SK-N-SH (cell line): ENCODE data around the gene PLXND1. TPM values are rescaled to one million over a fixed set of nuclear protein-coding genes. Genes with fewer than 3 reads are reported as not detected.

Experiments
- CTCF ChIA-PET: fragments of 300-600, 350-600 bp; formaldehyde crosslinking; extraction: SDS; loops from one replicate; lab custom pipeline; 2021; lab: Yijun Ruan, JAX
- POLR2A ChIA-PET: fragments of 350-600 bp; sonication (Branson Sonifier 250); formaldehyde crosslinking; extraction: SDS; loops from one replicate; lab custom pipeline; 2020; ENCODE audit warnings: antibody characterized with exemption, inconsistent platforms; lab: Yijun Ruan, JAX
- DNase-seq: peaks from one replicate; pipeline ENCODE4 v3.0.0; 2012
- H2AFZ ChIP-seq: fragments of 200-600 bp; sonication (generic); 2 replicates; pipeline ENCODE4 v1.8.1; 2016; ENCODE audit warnings: antibody characterized with exemption, mild to moderate bottlenecking, low read depth
- H3F3A ChIP-seq: fragments of 200-600 bp; sonication (generic); replicated peaks from 2 replicates; pipeline ENCODE3; 2016; ENCODE audit warnings: antibody characterized with exemption, mild to moderate bottlenecking; ENCODE audit not compliant: insufficient read depth
- H3K27ac ChIP-seq, 2 experiments: fragments of 200-500 bp in 1 of 2; fragments of 200-600 bp in 1 of 2; sonication (Bioruptor generic) in 1 of 2; sonication (generic), shearing (Covaris generic) in 1 of 2; 2 replicates each; pipeline versions ENCODE4 v1.5.1 to v1.6.1; 2014 to 2016; ENCODE audit warnings: low read depth in 2 of 2, inconsistent platforms in 1 of 2, low read length in 1 of 2, mild to moderate bottlenecking in 1 of 2, mixed read lengths in 1 of 2
- H3K27me3 ChIP-seq: fragments of 200-600 bp; sonication (generic), shearing (Covaris generic); 2 replicates; pipeline ENCODE4 v1.6.1; 2016; ENCODE audit warnings: mixed run types; ENCODE audit not compliant: insufficient read depth
- H3K36me3 ChIP-seq, 2 experiments: fragments of 200-500 bp in 1 of 2; fragments of 200-600 bp in 1 of 2; sonication (Bioruptor generic) in 1 of 2; sonication (generic) in 1 of 2; replicated peaks in 1 of 2; 2 replicates each; pipeline versions ENCODE3 to v1.5.1; 2014 to 2016; ENCODE audit warnings: low read length in 1 of 2, mild to moderate bottlenecking in 1 of 2; ENCODE audit not compliant: insufficient read depth in 2 of 2, control insufficient read depth in 1 of 2
- H3K4me1 ChIP-seq, 2 experiments: fragments of 200-500 bp in 1 of 2; fragments of 200-600 bp in 1 of 2; sonication (Bioruptor generic) in 1 of 2; sonication (generic), shearing (Covaris generic) in 1 of 2; 2 replicates each; pipeline versions ENCODE4 v1.5.1 to v1.6.1; 2014 to 2016; ENCODE audit warnings: low read depth in 1 of 2, low read length in 1 of 2, mixed run types in 1 of 2; ENCODE audit not compliant: insufficient read depth in 2 of 2, control insufficient read depth in 1 of 2
- H3K4me2 ChIP-seq: fragments of 200-600 bp; sonication (generic), shearing (Covaris generic); 2 replicates; pipeline ENCODE4 v1.6.1; 2017; ENCODE audit warnings: mixed run types
- H3K4me3 ChIP-seq, 2 experiments: fragments of 200-500 bp in 1 of 2; fragments of 200-600 bp in 1 of 2; sonication (Bioruptor generic) in 1 of 2; sonication (generic), shearing (Covaris generic) in 1 of 2; 2 replicates each; pipeline versions ENCODE4 v1.5.1 to v1.8.1; 2014 to 2016; ENCODE audit warnings: low read depth in 2 of 2, inconsistent platforms in 1 of 2, low read length in 1 of 2, mild to moderate bottlenecking in 1 of 2, mixed read lengths in 1 of 2, moderate library complexity in 1 of 2
- H3K79me2 ChIP-seq: fragments of 200-600 bp; sonication (generic); 2 replicates; pipeline ENCODE4 v1.8.1; 2017; ENCODE audit warnings: mild to moderate bottlenecking; ENCODE audit not compliant: insufficient read depth
- H3K9ac ChIP-seq: fragments of 200-600 bp; sonication (generic); 2 replicates; pipeline ENCODE4 v1.6.1; 2017; ENCODE audit warnings: mixed run types
- H3K9me2 ChIP-seq: fragments of 200-600 bp; sonication (generic); 2 replicates; pipeline ENCODE4 v1.6.1; 2017; ENCODE audit warnings: mixed run types
- H3K9me3 ChIP-seq: fragments of 200-600 bp; sonication (generic); 2 replicates; pipeline ENCODE4 v1.6.1; 2017; ENCODE audit warnings: mixed run types, mild to moderate bottlenecking, moderate library complexity
- H4K20me1 ChIP-seq: fragments of 200-600 bp; sonication (generic); 2 replicates; pipeline ENCODE4 v1.6.1; 2017; ENCODE audit warnings: mild to moderate bottlenecking, mixed run types; ENCODE audit not compliant: insufficient read depth
- CHD2 ChIP-seq: fragments of 150-350 bp; IDR thresholded peaks from 2 replicates; pipeline ENCODE4 v1.6.1; 2018; ENCODE audit warnings: low read length; ENCODE audit not compliant: partially characterized antibody
- EZH2phosphoT487 ChIP-seq: fragments of 200-600 bp; sonication (generic); IDR thresholded peaks from 2 replicates; pipeline ENCODE4 v1.6.1; 2017; ENCODE audit warnings: low read depth, mixed run types, mild to moderate bottlenecking, antibody characterized with exemption, moderate library complexity, borderline replicate concordance
- FOSL2 ChIP-seq: IDR thresholded peaks from 2 replicates; pipeline ENCODE4 v1.4.0; 2012; ENCODE audit warnings: low read depth, mild to moderate bottlenecking, moderate library complexity, borderline replicate concordance
- IRF3 ChIP-seq: fragments of 150-350 bp; IDR thresholded peaks from 2 replicates; pipeline ENCODE4 v1.6.1; 2016; ENCODE audit warnings: mild to moderate bottlenecking, low read depth, low read length
- MEF2A ChIP-seq: IDR thresholded peaks from 2 replicates; pipeline ENCODE4 v1.4.0; 2012; ENCODE audit warnings: low read depth, borderline replicate concordance
- MXI1 ChIP-seq: IDR thresholded peaks from 2 replicates; pipeline ENCODE4 v1.6.1; 2012; ENCODE audit warnings: mild to moderate bottlenecking, low read depth, low read length, improper control_type of control experiment
- RXRA ChIP-seq: IDR thresholded peaks from 2 replicates; pipeline ENCODE4 v1.4.0; 2012; ENCODE audit warnings: low read depth, mild to moderate bottlenecking, borderline replicate concordance
- TCF12 ChIP-seq: IDR thresholded peaks from 2 replicates; pipeline ENCODE4 v1.4.0; 2012
- USF2 ChIP-seq: fragments of 150-350 bp; IDR thresholded peaks from 2 replicates; pipeline ENCODE4 v1.6.1; 2017; ENCODE audit warnings: antibody characterized with exemption, low read length, low read depth, borderline replicate concordance
- YY1 ChIP-seq: IDR thresholded peaks from 2 replicates; pipeline ENCODE4 v1.4.0; 2012; ENCODE audit warnings: low read depth, mild to moderate bottlenecking
- ZBTB33 ChIP-seq: IDR thresholded peaks from 2 replicates; pipeline ENCODE4 v1.4.0; 2012; ENCODE audit warnings: low read depth, borderline replicate concordance
- WGBS: methylation state at CpG from one replicate; pipeline ENCODE4 v1.1.6; 2017; ENCODE audit warnings: low lambda C conversion rate; 5-methylcytosine and 5-hydroxymethylcytosine counted together
- polyA plus RNA-seq, 3 experiments: library from polyadenylated mRNA; depleted of rRNA; stranded (reverse); fragments of >200 nt; gene quantifications; 2 replicates each; pipeline ENCODE4 v1.2.3, GENCODE V29; 2012

The PLXND1 gene
- polyA plus RNA-seq, 1 of the 3 experiments (the other 2 are of a cell fraction): 53.5 TPM

- Histone ChIP-seq H2AFZ (no peak overlapping the region), H3K4me3 (no peak overlapping the region; a peak in 1 of 4 replicates), H3K79me2 (peaks cover 34% of the 10 kb centered on the region), H3K36me3 (no peaks in the 10 kb centered on the region), H3K9me3 (no peaks in the 10 kb centered on the region), H3K27ac (peak overlapping the region in 1 of 2 experiments; percentile 71; a peak in 2 of 4 replicates), H3K9ac (peak overlapping the region; percentile 26; the same call in 1 of the 2 replicates), H3F3A (peaks cover 9% of the 10 kb centered on the region)
- DNase-seq: no peak
- 62% methylated on average over 5 of the region's 7 CpGs for WGBS
- TF ChIP-seq USF2 (no peak), TCF12 (peak; percentile 2; the same call in 1 of the 2 replicates), RXRA (no peak), MEF2A (no peak)
- TF ChIP-seq, all 33 proteins: peak for 1
- POLR2A ChIA-PET: no interaction called here
- Histone ChIP-seq H3K4me1 (peaks cover 9 to 18% of the 10 kb centered on the region in 2 experiments; a peak in 2 of 4 replicates), H4K20me1 (peaks cover 14% of the 10 kb centered on the region), H3K9me2 (no peaks in the 10 kb centered on the region), H3K4me2 (peak overlapping the region; percentile 74; the same call in 1 of the 2 replicates), H3K27me3 (no peaks in the 10 kb centered on the region)
- CTCF ChIA-PET: no interaction called here
Observed at GRCh38 chr3:129603561-129603942, 2.9 kb downstream of the PLXND1 start.

GRCh38 chr3:129602730-129603560 is 3.5 kb downstream of the PLXND1 start:
- H3K9ac ChIP-seq: peak overlapping the region; percentile 26; the same call in 1 of the 2 replicates
- H4K20me1 ChIP-seq: peaks cover 14% of the 10 kb centered on the region
- peak overlapping the region; percentile 74; the same call in 1 of the 2 replicates for H3K4me2 ChIP-seq
- H3F3A ChIP-seq: peaks cover 9% of the 10 kb centered on the region
- DNase-seq: no peak
- ChIA-PET POLR2A (no interaction called here), CTCF (interaction anchor here (0.7 to 0.8 kb wide), 2 partner anchors 113 to 227 kb away, joined by 3 read pairs; no protein-coding TSS in a partner anchor)
- no peak overlapping the region for H2AFZ ChIP-seq
- peaks cover 7 to 18% of the 10 kb centered on the region in 2 experiments; a peak in 2 of 4 replicates for H3K4me1 ChIP-seq
- TF ChIP-seq CHD2: no peak
- TF ChIP-seq ZBTB33: no peak
- TF ChIP-seq YY1: no peak
- TF ChIP-seq EZH2phosphoT487: no peak
- peak; percentile 18; the same call in 1 of the 2 replicates for TF ChIP-seq TCF12
- TF ChIP-seq FOSL2: peak; percentile 60; the same call in 1 of the 2 replicates
- no peak for TF ChIP-seq IRF3
- TF ChIP-seq MXI1: no peak
- no peaks in the 10 kb centered on the region for H3K36me3 ChIP-seq
- no peaks in the 10 kb centered on the region for H3K9me3 ChIP-seq
- H3K9me2 ChIP-seq: no peaks in the 10 kb centered on the region
- peaks cover 38% of the 10 kb centered on the region for H3K79me2 ChIP-seq
- no peak overlapping the region; a peak in 1 of 4 replicates for H3K4me3 ChIP-seq
- WGBS: 82% methylated on average over 11 of the region's 15 CpGs
- peak overlapping the region in 1 of 2 experiments; percentile 71; a peak in 2 of 4 replicates for H3K27ac ChIP-seq
- no peaks in the 10 kb centered on the region for H3K27me3 ChIP-seq
